DMS 273 (cell line): ENCODE results near the gene SNRNP70.
A peak's percentile ranks its signal among the peaks of the same experiment; 100 is the strongest.

Source experiments
- DNase-seq: peaks from one replicate; lab custom pipeline; 2025; ENCODE audit not compliant: unreplicated experiment; lab: John Stamatoyannopoulos, UW

Gene SNRNP70

DNA sequence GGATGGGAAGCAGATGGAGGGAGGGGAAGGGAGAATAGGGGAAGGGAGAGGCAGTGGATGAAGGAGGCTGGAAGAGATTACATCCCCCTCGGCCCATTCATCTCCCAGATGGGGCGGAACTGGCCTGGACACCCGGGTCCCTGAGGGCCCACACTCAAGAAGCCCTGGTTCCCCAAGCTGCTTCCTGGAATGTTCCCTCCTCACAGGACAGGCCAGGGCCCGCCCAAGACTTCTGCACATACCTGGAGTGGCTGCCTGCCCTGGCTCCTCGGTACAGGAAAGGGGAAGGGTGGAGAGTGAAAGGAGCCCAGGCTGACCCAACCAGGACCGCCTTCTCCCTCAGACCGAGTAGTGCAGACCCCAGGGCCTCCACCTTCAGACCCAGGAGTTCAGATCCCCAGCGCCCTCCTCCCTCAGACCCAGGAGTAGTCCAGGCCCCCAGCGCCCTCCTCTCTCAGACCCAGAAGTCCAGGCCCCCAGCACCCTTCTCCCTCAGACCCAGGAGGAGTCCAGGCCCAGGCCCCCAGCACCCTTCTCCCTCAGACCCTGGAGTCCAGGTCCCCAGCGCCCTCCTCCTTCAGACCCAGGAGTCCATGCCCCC is 21.1 kb upstream of the SNRNP70 start:
- no peak for DNase-seq

DNA sequence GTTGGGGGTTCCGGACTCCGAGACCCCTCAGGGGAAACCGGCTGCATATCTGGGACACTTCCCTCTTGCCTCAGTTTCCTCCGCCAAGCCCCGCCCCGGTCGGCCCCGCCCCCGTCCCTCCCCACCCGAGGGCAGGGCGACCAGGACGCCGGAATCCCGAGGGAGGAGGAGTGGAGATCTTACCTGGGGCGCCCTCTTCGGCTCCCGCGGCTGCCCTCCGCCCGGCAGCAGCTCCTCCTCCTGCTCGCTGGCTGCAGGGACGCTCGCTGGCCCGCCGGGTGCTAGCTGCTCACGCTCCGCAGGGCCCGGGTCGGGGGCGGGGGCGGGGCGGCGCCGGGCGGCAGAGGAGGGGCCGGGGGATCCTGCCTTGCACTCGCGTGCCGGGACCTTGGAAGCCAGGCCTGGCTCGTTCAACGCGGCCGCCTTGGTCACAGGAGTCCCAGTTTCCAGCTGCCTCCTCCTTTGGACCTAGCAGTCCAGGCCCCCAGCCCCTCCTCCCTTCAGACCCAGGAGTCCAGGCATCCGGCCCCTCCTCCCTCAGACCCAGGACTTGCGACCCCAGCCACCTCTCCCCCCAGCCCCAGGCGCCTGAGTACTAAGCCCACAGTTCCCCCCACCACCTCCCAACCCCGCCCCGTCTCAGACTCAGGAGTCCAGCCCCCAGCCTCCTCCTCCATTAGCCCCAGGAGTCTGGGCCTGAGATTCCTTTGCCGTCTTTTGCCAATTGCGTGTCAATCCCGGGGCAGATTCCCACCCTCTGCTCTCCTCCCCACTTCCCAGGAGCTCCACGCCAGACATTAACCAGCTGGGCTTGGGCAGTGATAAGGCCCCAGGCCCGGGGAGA is 20.3 kb upstream of the SNRNP70 start, which contains the start of gene NTF4:
NTF4 (minus strand) TSS at position 51 of the 844 bp plus-strand sequence. CDS start 2,821 bp downstream, outside the sequence.
- peak; percentile 49 for DNase-seq

DNA sequence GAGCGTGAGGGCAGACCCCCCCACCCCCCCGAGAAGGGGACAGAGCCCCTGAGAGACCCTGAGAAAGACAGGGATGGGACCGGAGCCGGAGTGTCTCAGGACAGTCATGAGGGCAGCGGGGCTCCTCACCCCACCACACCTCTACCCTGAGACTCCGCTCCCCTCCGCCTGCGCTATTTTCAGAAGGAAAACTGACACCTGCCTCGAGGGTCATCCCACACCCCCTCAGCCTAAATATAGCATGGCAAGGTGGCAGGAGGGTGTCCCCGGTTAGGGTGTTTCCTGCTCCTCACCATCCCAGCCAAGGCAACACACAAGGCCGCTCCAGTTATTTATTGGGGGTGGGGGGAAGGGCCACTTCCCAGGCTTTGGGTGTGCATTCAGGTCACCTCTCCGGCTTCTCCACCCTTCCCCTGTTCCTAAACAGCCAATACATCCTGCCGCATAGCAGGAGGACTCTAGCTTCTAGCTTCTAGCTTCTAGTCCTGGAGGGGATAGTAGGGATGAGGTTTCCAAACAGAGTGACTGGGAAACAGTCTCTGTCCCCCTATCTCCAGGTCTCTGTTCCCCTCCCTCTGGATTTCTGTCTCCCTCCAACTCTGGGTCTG is 19.2 kb upstream of the SNRNP70 start:
- DNase-seq: no peak

DNA sequence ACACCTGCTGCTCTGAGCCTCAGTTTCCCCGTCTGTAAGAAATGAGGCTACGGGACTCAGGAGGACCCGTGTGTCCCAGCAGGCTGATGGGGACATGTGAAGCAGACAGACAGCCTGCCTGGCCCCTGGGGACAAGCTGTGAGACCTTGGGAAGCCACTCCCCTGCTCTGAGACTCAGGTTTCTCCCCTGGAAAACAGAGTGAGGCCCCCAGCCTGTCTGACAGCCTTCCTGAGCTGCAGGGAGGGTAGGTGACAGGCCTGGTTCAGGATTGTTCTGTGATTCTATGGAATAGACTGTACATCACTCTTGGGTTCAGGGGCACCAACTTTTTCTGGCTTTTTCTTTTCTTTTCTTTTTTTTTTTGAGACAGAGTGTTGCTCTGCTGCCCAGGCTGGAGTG is 17.7 kb upstream of the SNRNP70 start:
- peak; percentile 32 for DNase-seq

DNA sequence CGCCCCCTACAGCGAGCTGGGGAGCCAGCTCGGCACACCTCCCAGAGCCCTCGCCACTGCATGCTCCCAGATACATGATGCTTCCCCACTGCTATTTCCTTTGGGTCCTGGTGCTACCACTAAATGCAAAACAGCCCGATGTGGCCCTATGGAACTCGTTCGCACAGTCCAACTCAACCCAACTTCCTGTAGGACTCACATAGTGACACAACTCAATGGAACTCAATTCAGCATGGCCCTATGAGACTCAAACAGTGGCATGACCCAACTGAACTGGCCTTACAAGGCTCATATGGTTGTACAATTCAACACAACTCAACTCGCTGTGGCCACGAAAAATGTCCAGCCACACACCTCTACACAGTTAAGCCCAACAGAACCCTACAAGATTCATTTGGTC is 16.2 kb upstream of the SNRNP70 start:
- DNase-seq: no peak

DNA sequence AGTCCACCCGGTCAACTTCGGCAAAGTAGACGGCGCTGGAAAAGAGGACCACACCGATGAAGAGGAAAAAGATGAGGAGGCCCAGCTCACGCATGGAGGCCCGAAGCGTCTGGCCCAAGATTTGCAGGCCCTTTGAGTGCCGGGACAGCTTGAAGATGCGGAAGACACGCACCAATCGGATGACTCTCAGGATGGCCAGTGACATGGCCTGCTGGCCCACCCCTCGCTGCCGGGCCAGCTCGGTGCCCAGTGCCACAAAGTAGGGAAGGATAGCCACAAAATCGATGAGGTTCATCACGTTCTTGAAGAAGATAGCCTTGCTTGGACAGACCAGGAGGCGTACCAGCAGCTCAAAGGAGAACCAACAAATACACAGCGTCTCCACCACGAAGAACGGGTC is 14.8 kb upstream of the SNRNP70 start:
- DNase-seq: no peak

DNA sequence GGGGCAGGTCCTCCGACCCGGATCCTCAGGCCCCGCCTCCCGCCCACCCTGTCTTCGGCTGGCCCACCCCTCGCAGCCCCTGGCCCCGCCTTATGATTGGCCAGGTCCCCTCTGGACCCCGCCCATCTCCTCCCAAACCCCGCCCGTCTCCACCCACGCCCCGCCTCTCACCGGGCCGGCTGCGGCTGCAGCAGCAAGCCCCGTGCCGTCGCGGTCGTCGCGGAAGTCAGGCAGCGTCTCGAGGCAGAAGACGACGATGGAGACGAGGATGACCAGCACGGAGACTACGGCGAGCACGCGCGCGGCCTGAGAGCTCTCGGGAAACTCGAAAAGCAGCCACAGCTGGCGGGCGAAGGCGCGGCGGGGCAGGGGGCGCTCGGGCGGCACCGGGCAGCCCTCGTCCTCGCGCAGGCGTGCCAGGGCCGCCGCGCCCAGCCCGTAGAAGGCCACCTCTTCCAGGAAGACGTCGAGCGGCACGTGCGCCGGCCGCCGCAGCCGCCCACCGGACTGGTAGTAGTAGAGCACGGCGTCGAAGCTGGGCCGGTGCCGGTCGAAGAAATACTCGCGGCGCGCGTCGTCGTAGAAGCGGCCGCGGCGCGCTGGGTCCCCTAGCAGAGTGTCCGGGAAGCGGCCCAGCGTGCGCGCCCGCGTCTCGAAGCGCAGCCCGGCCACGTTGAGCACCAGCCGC is 13.2 kb upstream of the SNRNP70 start:
- peak; percentile 64 for DNase-seq

DNA sequence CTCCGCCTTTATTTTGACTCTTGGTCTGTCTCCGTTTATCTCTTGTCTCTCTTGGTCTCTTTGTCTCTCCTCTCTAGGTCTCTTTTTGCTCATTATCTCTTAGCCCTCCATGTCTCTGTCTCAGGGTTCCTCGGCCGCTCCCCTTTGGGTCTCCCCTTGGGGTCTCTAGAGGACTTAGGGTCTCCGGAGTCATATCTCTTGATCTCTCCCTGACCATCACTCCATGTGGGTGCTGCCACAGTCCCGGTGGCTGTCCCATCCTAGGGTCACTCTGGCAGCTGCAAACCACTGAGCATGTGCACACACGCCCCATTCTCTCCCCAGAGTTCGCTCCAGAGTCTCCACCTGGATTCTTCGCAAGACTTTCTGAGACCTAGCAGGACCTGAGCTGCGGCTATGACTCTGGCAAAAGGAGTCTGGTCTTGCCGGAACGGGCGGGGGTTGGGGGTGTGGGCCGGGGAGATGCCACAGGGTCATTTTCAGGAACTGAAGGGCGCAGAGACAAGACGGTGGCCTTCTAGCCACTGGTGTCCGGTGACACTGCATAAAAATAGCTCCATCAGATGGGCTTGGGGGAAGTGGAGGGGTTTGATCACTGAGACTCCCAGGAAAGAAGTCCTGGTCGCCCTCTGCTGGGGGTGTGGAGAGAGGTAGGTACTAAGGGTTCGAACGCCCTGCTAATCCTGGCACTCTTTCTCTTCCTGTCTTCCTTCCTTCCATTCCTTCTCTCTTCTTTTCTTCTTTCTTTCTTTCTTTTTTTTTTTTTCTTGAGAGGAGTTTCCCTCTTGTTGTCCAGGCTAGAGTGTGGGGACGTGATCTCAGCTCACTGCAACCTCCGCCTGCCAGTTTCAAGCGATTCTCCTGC is 11.5 kb upstream of the SNRNP70 start:
- peak; percentile 82 for DNase-seq

DNA sequence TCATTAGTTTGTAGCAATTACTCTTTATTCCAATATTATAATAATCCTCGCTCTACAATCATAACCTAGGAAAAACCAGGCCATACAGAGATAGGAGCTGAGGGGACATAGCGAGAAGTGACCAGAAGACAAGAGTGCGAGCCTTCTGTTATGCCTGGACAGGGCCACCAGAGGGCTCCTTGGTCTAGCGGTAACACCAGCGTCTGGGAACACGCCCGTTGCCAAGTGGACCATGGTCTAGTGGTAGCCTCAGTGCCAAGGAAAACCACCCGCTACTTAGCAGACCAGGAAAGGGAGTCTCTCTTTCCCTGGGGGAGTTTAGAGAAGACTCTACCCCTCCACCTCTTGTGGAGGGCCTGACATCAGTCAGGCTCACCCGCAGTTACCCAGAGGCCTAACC is 10.4 kb upstream of the SNRNP70 start:
- peak; percentile 68 for DNase-seq

DNA sequence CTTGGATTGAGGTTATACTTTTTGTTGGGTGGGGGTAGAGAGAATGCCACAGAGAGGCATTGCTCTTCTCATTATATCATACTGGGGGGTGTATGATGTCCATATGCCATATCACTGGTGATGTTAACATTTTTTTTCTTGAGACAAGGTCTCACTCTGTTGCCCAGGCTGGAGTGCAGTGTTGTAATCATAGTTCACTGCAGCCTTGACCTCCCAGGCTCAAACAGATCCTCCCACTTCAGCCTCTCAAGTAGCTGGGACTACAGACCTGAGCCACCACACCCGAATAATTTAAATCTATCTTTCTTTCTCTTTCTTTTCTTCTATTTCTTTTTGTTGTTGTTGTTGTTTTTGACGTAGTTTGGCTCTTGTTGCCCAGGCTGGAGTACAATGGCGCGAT is 4.9 kb upstream of the SNRNP70 start:
- no peak for DNase-seq

DNA sequence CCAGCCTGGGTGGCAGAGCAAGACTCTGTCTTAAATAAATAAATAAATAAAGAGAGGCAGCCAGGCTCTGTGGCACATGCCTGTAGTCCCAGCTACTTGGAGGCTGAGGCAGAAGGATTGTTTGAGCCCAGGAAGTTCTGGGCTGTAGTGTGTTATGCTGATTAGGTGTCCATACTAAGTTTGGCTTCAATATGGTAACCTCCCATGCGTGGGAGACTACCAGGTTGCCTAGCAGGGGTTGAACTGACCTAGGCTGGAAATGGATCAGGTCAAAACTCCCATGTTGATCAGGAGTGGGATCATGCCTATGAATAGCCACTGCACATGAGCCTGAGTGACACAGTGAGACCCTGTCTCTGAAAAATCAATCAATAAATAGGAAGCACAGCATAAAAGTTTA is 4.0 kb upstream of the SNRNP70 start:
- no peak for DNase-seq

DNA sequence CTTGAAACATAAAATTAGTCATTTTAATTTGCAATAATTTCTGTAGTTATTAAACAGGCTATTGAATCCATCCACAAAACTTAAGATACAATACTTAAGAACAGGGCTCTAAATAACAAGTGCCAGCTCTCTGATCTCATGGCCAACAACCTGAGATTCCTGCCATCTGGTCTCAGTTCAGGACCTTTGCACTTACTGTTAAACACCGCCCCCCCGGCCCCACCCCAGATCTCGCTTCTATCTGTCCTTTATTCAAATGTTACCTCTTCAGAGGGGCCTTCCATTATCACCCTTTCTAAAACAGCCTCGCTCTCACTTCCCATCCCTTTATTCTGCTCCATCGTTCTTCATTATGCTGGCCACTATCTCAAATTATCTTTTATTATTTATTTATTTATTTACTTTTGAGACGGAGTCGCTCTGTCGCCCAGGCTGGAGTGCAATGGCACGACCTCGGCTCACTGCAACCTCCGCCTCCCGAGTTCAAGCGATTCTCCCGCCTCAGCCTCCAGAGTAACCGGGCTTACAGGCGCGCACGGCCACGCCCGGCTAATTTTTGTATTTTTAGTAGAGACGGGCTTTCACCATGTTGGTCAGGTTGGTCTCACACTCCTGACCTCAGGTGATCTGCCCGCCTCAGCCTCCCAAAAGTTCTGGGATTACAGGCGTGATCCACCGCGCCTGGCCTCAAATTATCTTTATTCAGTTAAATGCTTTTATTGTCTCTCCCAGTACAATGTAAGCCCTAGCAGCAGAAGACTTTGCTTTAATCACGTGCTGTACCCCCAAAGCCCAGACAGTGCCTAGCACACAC is 838 bp upstream of the SNRNP70 start:
- peak; percentile 58 for DNase-seq

DNA sequence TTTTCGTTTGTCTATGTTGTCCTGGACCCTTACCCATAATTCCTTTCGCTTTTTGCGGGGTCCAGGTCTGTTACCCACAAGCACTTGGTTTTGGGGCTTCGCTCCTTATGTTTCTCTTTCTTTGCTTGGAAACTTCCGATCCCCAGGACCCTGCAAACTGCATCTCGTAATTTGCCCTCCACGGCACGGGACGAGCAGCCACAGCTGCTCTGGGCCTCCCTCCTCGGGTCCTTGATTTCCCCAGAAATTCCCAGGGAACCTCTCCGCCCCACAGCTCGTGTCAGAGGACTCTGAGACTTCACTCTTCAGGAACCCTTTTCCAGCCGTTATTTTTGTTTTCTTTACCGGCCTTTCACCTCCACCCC is 599 bp downstream of the SNRNP70 start:
- DNase-seq: no peak

DNA sequence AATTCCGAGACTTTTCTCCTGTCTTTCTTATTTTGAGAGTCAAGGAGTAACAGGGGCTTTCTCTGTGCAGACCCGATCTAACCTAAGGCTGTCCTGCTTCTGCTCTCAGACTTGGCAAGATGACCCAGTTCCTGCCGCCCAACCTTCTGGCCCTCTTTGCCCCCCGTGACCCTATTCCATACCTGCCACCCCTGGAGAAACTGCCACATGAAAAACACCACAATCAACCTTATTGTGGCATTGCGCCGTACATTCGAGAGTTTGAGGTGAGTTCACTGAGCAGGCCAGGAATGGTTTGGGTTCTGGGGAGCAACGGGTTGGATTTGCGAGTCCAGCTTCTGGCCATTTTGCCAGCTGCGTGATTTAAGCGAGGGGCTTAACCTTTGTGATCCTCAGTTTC is 1.0 kb downstream of the SNRNP70 start:
- no peak for DNase-seq

DNA sequence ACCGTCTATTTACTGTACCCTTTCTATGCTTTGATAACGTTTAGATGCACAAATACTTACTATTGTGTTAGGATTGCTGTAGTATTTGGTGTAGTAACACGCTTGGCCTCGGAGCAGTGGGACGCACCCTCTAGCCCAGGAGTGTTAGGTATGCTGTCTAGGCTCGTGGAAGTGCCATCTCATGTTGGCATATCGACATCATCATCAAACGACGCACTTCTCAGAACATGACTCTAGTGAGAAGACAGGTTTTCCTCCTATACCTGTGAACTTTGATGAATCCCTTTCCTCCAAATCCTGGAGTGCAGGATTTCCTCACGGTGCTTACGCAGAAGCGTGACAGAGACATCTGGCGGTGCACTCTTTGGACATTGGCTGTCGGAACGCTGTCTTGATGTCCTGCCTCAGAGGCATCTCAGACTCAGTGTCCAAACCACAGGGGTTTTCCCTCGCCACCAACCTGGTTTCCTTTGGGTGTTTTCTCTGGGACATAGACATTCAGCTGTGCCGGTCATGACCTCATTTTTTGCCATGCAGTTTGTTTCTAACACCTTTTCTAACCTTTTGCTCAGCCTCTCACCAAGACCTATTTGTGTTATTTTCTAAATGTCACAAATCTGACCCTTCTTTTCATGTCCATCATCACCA is 6.3 kb downstream of the SNRNP70 start:
- no peak for DNase-seq

DNA sequence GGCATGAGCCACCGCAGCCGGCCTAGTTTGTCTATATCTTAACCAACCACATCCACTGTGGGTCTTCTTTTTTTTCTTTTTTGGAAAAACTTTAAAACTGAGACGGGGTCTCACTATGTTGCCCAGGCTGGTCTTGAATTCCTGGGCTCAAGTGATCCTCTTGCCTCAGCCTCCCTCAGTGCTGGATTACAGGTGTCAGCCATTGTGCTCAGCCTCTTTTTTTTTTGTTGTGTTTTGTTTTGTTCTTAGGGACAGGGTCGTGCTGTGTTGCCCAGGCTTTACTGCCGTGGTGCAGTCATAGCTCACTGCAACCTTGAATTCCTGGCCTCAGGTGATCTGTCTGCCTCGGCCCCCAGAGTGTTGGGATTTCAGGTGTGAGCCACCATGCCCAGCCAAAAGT is 7.4 kb downstream of the SNRNP70 start:
- no peak for DNase-seq

DNA sequence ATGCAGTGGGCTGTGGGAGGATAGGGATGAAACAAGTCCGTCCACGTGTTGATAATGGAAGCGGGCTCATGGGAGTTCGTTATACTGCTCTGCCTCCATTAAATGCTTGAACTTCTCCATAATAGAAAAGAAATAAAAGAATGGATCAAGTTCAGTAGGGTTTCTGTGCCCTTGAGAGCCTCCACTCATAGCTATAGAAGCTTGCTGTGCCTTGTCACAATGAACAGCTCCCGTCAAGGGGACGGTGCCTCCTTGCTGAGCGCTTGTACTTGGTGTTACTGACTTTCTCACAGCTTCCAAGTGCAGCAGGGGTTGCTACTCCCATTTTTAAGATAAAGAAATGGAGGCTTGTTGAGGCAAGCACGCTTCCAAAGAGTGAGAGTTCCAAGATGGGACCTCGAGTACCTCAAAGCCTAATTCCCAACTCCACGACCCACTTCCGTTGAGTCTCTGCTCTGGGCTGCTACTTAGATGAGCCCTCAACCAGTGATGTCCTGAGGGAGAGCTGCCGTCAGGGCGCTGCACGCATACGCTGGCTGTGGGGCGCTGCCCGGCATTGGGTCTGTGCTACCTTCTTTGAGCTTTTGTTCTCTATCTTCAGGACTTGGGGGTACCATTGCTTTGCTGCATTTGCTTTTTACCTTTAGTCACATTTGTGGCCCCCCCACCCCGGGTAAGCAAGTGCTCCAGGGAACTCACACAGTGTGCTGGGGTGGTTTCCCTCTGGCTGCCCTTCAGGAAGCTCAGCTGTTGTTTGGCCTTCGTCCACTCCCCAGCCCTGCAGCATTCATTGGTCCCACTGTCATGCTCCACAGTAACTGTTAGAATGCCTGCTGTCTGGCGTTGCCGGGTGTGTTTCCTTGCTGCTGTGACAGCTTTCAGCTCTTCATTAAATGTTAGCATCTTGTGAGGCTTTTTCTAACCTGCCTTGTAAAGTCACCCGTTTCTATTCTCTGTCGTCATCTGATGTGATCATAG is 9.5 kb downstream of the SNRNP70 start:
- no peak for DNase-seq
